ENCODE results near the gene RASGRP2. TPM values are rescaled to one million over a fixed set of nuclear protein-coding genes. Genes with fewer than 3 reads are reported as not detected.
A peak's percentile ranks its signal among the peaks of the same experiment; 100 is the strongest.

Gene RASGRP2
- total RNA-seq, 2 donors from 2014 or later = 11.0 to 21.6 TPM

DNA sequence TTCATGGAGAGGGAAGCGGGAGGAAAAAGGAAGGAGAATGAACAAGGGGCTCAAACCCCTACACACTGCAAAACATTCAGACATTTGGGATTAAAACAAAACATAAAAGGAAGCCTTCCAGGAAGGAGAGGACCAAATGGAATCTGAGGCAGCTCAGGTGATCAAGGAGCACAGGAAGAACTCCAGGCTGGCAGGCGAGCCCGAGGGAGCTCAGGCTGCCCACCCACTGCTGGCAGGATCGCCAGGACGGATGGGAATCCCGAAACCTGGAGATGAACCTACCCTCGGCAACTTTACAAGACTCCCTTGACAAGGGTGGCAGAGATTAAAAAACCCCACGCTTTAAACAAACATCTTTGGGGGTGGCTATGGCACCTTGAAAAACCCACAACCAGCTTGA is 20.8 kb upstream of the RASGRP2 start:
- no peak for ATAC-seq (replicated peaks)
- no peaks in the 10 kb centered on the region for H3K9me3 Mint-ChIP-seq

GRCh38 chr11:64764040-64764611 is 20.2 kb upstream of the RASGRP2 start:
- H3K27ac Mint-ChIP-seq = peak overlapping the region; percentile 88
- no peak for ATAC-seq (replicated peaks)

More for the DNA sequence above, 20.8 kb upstream of the RASGRP2 start:
- peak overlapping the region; percentile 88 for H3K27ac Mint-ChIP-seq
- peaks cover 83% of the 10 kb centered on the region for H3K36me3 Mint-ChIP-seq (ENCODE audit: low read depth)
- H3K27me3 Mint-ChIP-seq = no peaks in the 10 kb centered on the region
- H3K4me3 Mint-ChIP-seq = peak overlapping the region; percentile 61
- H3K4me1 Mint-ChIP-seq = peaks cover 44% of the 10 kb centered on the region

GRCh38 chr11:64763526-64764039 is 19.6 kb upstream of the RASGRP2 start:
- Mint-ChIP-seq H3K9me3 (no peaks in the 10 kb centered on the region), H3K4me3 (peak overlapping the region; percentile 61), H3K27me3 (no peaks in the 10 kb centered on the region), H3K27ac (peak overlapping the region; percentile 88), H3K36me3 (ENCODE audit: low read depth) (peaks cover 71% of the 10 kb centered on the region), H3K4me1 (peaks cover 37% of the 10 kb centered on the region)
- ATAC-seq (replicated peaks) = no peak

More at GRCh38 chr11:64764040-64764611, 20.2 kb upstream of the RASGRP2 start:
- Mint-ChIP-seq H3K4me3 (peak overlapping the region; percentile 61), H3K9me3 (no peaks in the 10 kb centered on the region), H3K36me3 (ENCODE audit: low read depth) (peaks cover 77% of the 10 kb centered on the region), H3K27me3 (no peaks in the 10 kb centered on the region), H3K4me1 (peaks cover 38% of the 10 kb centered on the region)

- Mint-ChIP-seq H3K36me3 (ENCODE audit: low read depth) (peaks cover 64% of the 10 kb centered on the region), H3K4me3 (peak overlapping the region; percentile 61), H3K9me3 (no peaks in the 10 kb centered on the region), H3K4me1 (peaks cover 30% of the 10 kb centered on the region), H3K27ac (peak overlapping the region; percentile 37), H3K27me3 (no peaks in the 10 kb centered on the region)
- no peak for ATAC-seq (replicated peaks)
These were observed 19.0 kb upstream of the RASGRP2 start for GRCh38 chr11:64762674-64763525.

- no peak overlapping the region for H3K4me3 Mint-ChIP-seq
- peak overlapping the region; percentile 37 for H3K27ac Mint-ChIP-seq
- no peaks in the 10 kb centered on the region for H3K27me3 Mint-ChIP-seq
- peaks cover 27% of the 10 kb centered on the region for H3K4me1 Mint-ChIP-seq
- no peak for ATAC-seq (replicated peaks)
- H3K9me3 Mint-ChIP-seq = no peaks in the 10 kb centered on the region
- H3K36me3 Mint-ChIP-seq (ENCODE audit: low read depth) = peaks cover 58% of the 10 kb centered on the region
These were observed 18.3 kb upstream of the RASGRP2 start for GRCh38 chr11:64762277-64762673.

- ATAC-seq (replicated peaks) = no peak
- Mint-ChIP-seq H3K4me1 (peaks cover 23% of the 10 kb centered on the region), H3K27me3 (no peaks in the 10 kb centered on the region), H3K9me3 (no peaks in the 10 kb centered on the region), H3K27ac (peak overlapping the region; percentile 58), H3K36me3 (ENCODE audit: low read depth) (peaks cover 44% of the 10 kb centered on the region), H3K4me3 (no peak overlapping the region)
These were observed 16.9 kb upstream of the RASGRP2 start for GRCh38 chr11:64760759-64761420.

- no peaks in the 10 kb centered on the region for H3K27me3 Mint-ChIP-seq
- H3K27ac Mint-ChIP-seq = peak within 1 kb of the TSS; percentile 58
- peaks cover 36% of the 10 kb centered on the region for H3K36me3 Mint-ChIP-seq (ENCODE audit: low read depth)
- H3K9me3 Mint-ChIP-seq = no peaks in the 10 kb centered on the region
- no peak for ATAC-seq (replicated peaks)
- H3K4me3 Mint-ChIP-seq = no peak within 1 kb of the TSS
- peaks cover 19% of the 10 kb centered on the region for H3K4me1 Mint-ChIP-seq
These were observed 16.1 kb upstream of the RASGRP2 start, which contains the start of gene PYGM for GRCh38 chr11:64759722-64760719. PYGM (minus strand) TSS chr11:64759974; CDS start chr11:64759898, 76 bp downstream.

- peak overlapping the region; percentile 58 for H3K27ac Mint-ChIP-seq
- H3K36me3 Mint-ChIP-seq (ENCODE audit: low read depth) = peaks cover 28% of the 10 kb centered on the region
- no peaks in the 10 kb centered on the region for H3K27me3 Mint-ChIP-seq
- no peaks in the 10 kb centered on the region for H3K9me3 Mint-ChIP-seq
- H3K4me1 Mint-ChIP-seq = peaks cover 11% of the 10 kb centered on the region
- no peak for ATAC-seq (replicated peaks)
- H3K4me3 Mint-ChIP-seq = no peak overlapping the region
These were observed 15.3 kb upstream of the RASGRP2 start for GRCh38 chr11:64759131-64759721.

- Mint-ChIP-seq H3K4me3 (no peak overlapping the region), H3K36me3 (ENCODE audit: low read depth) (peaks cover 20% of the 10 kb centered on the region), H3K27ac (no peak overlapping the region), H3K4me1 (peaks cover 7% of the 10 kb centered on the region), H3K27me3 (no peaks in the 10 kb centered on the region), H3K9me3 (no peaks in the 10 kb centered on the region)
- ATAC-seq (replicated peaks) = no peak
These were observed 14.6 kb upstream of the RASGRP2 start for GRCh38 chr11:64758330-64759079.

- Mint-ChIP-seq H3K4me1 (peaks cover 3% of the 10 kb centered on the region), H3K4me3 (no peak overlapping the region), H3K36me3 (ENCODE audit: low read depth) (peaks cover 13% of the 10 kb centered on the region), H3K9me3 (no peaks in the 10 kb centered on the region), H3K27me3 (no peaks in the 10 kb centered on the region), H3K27ac (peak overlapping the region; percentile 40)
- ATAC-seq (replicated peaks) = no peak
These were observed 13.8 kb upstream of the RASGRP2 start for GRCh38 chr11:64757549-64758329.

GRCh38 chr11:64755681-64756361 is 11.9 kb upstream of the RASGRP2 start:
- no peak overlapping the region for H3K27ac Mint-ChIP-seq
- no peak for ATAC-seq (replicated peaks)
- H3K4me3 Mint-ChIP-seq = no peak overlapping the region
- no peaks in the 10 kb centered on the region for H3K36me3 Mint-ChIP-seq (ENCODE audit: low read depth)
- H3K9me3 Mint-ChIP-seq = no peaks in the 10 kb centered on the region
- no peaks in the 10 kb centered on the region for H3K27me3 Mint-ChIP-seq
- H3K4me1 Mint-ChIP-seq = peaks cover 2% of the 10 kb centered on the region

Measured in activated T-helper 17 cell treated with anti-CD3 and anti-CD28 coated beads, Interleukin-2, amount 50 U/mL, for 72 hours (primary cell).